ENCODE results near the gene PDXDC1. TPM values are rescaled to one million over a fixed set of nuclear protein-coding genes. Genes with fewer than 3 reads are reported as not detected.
A peak's percentile ranks its signal among the peaks of the same experiment; 100 is the strongest.
"Not testable (repeated sequence)": the region's sequence is repeated elsewhere in the genome, so short reads cannot be mapped to it uniquely, and the experiment has no call there.

The PDXDC1 gene
- total RNA-seq, 1 donor from 2014 or later, result 71.3 TPM

- DNase-seq (ENCODE audit: extremely low read depth, low read depth, low spot score), result no peak
Measured at GRCh38 chr16:15057681-15058417, 83.0 kb downstream of the PDXDC1 start.

GRCh38 chr16:15059324-15059723 is 84.5 kb downstream of the PDXDC1 start:
- DNase-seq (ENCODE audit: extremely low read depth, low read depth, low spot score), result no peak

GRCh38 chr16:15062085-15062810 is 87.4 kb downstream of the PDXDC1 start:
- peak; percentile 34 for DNase-seq (ENCODE audit: extremely low read depth, low read depth, low spot score)

- not testable (repeated sequence) for DNase-seq (ENCODE audit: extremely low read depth, low read depth, low spot score)
Measured at GRCh38 chr16:15065961-15066360, 91.1 kb downstream of the PDXDC1 start.

GRCh38 chr16:15066690-15067089 is 91.9 kb downstream of the PDXDC1 start:
- DNase-seq (ENCODE audit: extremely low read depth, low read depth, low spot score), result not testable (repeated sequence)

- not testable (repeated sequence) for DNase-seq (ENCODE audit: extremely low read depth, low read depth, low spot score)
Measured at GRCh38 chr16:15071013-15071412, 96.2 kb downstream of the PDXDC1 start.

- not testable (repeated sequence) for DNase-seq (ENCODE audit: extremely low read depth, low read depth, low spot score)
Measured at GRCh38 chr16:15071916-15072769, 97.3 kb downstream of the PDXDC1 start.

GRCh38 chr16:15073101-15073500 is 98.3 kb downstream of the PDXDC1 start:
- DNase-seq (ENCODE audit: extremely low read depth, low read depth, low spot score), result no peak

- not testable (repeated sequence) for DNase-seq (ENCODE audit: extremely low read depth, low read depth, low spot score)
Measured at GRCh38 chr16:15076161-15076560, 101.3 kb downstream of the PDXDC1 start.

GRCh38 chr16:15080883-15081282 is 106.1 kb downstream of the PDXDC1 start:
- not testable (repeated sequence) for DNase-seq (ENCODE audit: extremely low read depth, low read depth, low spot score)

- DNase-seq (ENCODE audit: extremely low read depth, low read depth, low spot score), result not testable (repeated sequence)
Measured at GRCh38 chr16:15082788-15083187, 108.0 kb downstream of the PDXDC1 start.

- DNase-seq (ENCODE audit: extremely low read depth, low read depth, low spot score), result not testable (repeated sequence)
Measured at GRCh38 chr16:15090663-15091269, 115.9 kb downstream of the PDXDC1 start.

- DNase-seq (ENCODE audit: extremely low read depth, low read depth, low spot score), result not testable (repeated sequence)
Measured at GRCh38 chr16:15093571-15093954, 118.7 kb downstream of the PDXDC1 start.

GRCh38 chr16:15093955-15094827 is 119.4 kb downstream of the PDXDC1 start, which contains the start of gene RRN3:
TSS of gene RRN3 (minus strand) at chr16:15094272. CDS start at chr16:15094233, 39 bp downstream.
- not testable (repeated sequence) for DNase-seq (ENCODE audit: extremely low read depth, low read depth, low spot score)

GRCh38 chr16:15096583-15096972 is 121.8 kb downstream of the PDXDC1 start:
- DNase-seq (ENCODE audit: extremely low read depth, low read depth, low spot score), result not testable (repeated sequence)

- not testable (repeated sequence) for DNase-seq (ENCODE audit: extremely low read depth, low read depth, low spot score)
Measured at GRCh38 chr16:15099366-15099909, 124.6 kb downstream of the PDXDC1 start.

- DNase-seq (ENCODE audit: extremely low read depth, low read depth, low spot score), result not testable (repeated sequence)
Measured at GRCh38 chr16:15100372-15100987, 125.7 kb downstream of the PDXDC1 start.

GRCh38 chr16:15127641-15128425 is 153.0 kb downstream of the PDXDC1 start:
- DNase-seq (ENCODE audit: extremely low read depth, low read depth, low spot score), result not testable (repeated sequence)

All from glomerular endothelial cell (primary cell).